Activated CD4-positive, alpha-beta memory T cell treated with anti-CD3 and anti-CD28 coated beads for 36 hours (primary cell): ENCODE data around the gene ZDHHC11B. TPM values are rescaled to one million over a fixed set of nuclear protein-coding genes. Genes with fewer than 3 reads are reported as not detected.
"Not testable (repeated sequence)": the region's sequence is repeated elsewhere in the genome, so short reads cannot be mapped to it uniquely, and the experiment has no call there.

Experiments
- CTCF ChIA-PET: fragments of 350-600 bp; sonication (Branson Sonifier 250); formaldehyde crosslinking; loops from one replicate; lab custom pipeline; 2021; ENCODE audit warnings: antibody characterized with exemption, inconsistent platforms; lab: Charles Lee
- POLR2A ChIA-PET: fragments of 350-600 bp; sonication (Branson Sonifier 250); formaldehyde crosslinking; loops from one replicate; lab custom pipeline; 2021; ENCODE audit warnings: antibody characterized with exemption; lab: Charles Lee
- DNase-seq: peaks from one replicate; pipeline ENCODE4 v3.0.0-alpha.2; 2020
- H3K27ac Mint-ChIP-seq: one replicate; pipeline ENCODE4 v1.8.0; 2021; ENCODE audit warnings: mixed read lengths
- H3K27me3 Mint-ChIP-seq: one replicate; pipeline ENCODE4 v1.8.0; 2021; ENCODE audit warnings: mixed read lengths
- H3K36me3 Mint-ChIP-seq: one replicate; pipeline ENCODE4 v1.8.0; 2021; ENCODE audit warnings: mixed read lengths
- H3K4me1 Mint-ChIP-seq: one replicate; pipeline ENCODE4 v1.8.0; 2021; ENCODE audit warnings: low read depth, mixed read lengths
- H3K4me3 Mint-ChIP-seq: one replicate; pipeline ENCODE4 v1.8.0; 2021; ENCODE audit warnings: mild to moderate bottlenecking, mixed read lengths
- H3K9me3 Mint-ChIP-seq: one replicate; pipeline ENCODE4 v1.8.0; 2021; ENCODE audit warnings: mixed read lengths
- intact Hi-C: fragments of 100-400 bp; cut with micrococcal nuclease; formaldehyde crosslinking; loops from one replicate; pipeline ENCODE4 v1.15.1; 2023
- total RNA-seq, 2 experiments: library from RNA; stranded (reverse); gene quantifications; one replicate each; pipeline ENCODE4 v1.2.3, GENCODE V29; 2021

The ZDHHC11B gene
- total RNA-seq: under 1 TPM; 0.34 to 0.67 TPM

- H3K4me3 Mint-ChIP-seq: peak within 1 kb of the TSS; percentile 69
- DNase-seq: peak; percentile 87
- H3K36me3 Mint-ChIP-seq, H3K9me3 Mint-ChIP-seq, intact Hi-C loops, CTCF ChIA-PET, H3K4me1 Mint-ChIP-seq, H3K27me3 Mint-ChIP-seq, H3K27ac Mint-ChIP-seq, POLR2A ChIA-PET: not testable (repeated sequence)
Observed at GRCh38 chr5:784428-785177, at the start of gene ZDHHC11B. Gene ZDHHC11B (minus strand): TSS chr5:784729. CDS start chr5:766919, 17,810 bp downstream.

GRCh38 chr5:834013-834412 is 49.5 kb upstream of the ZDHHC11B start:
- POLR2A ChIA-PET, H3K4me1 Mint-ChIP-seq, H3K36me3 Mint-ChIP-seq, intact Hi-C loops, H3K27me3 Mint-ChIP-seq, H3K9me3 Mint-ChIP-seq, H3K27ac Mint-ChIP-seq, H3K4me3 Mint-ChIP-seq, CTCF ChIA-PET: not testable (repeated sequence)
- peak; percentile 2 for DNase-seq

GRCh38 chr5:828194-828593 is 43.7 kb upstream of the ZDHHC11B start:
- H3K4me3 Mint-ChIP-seq, H3K27me3 Mint-ChIP-seq, CTCF ChIA-PET, DNase-seq, H3K36me3 Mint-ChIP-seq, H3K27ac Mint-ChIP-seq, H3K9me3 Mint-ChIP-seq, H3K4me1 Mint-ChIP-seq, POLR2A ChIA-PET, intact Hi-C loops: not testable (repeated sequence)

- peaks cover 10% of the 10 kb centered on the region for H3K36me3 Mint-ChIP-seq
- H3K4me3 Mint-ChIP-seq, DNase-seq, intact Hi-C loops, H3K27ac Mint-ChIP-seq, POLR2A ChIA-PET, CTCF ChIA-PET, H3K9me3 Mint-ChIP-seq, H3K4me1 Mint-ChIP-seq, H3K27me3 Mint-ChIP-seq: not testable (repeated sequence)
Observed at GRCh38 chr5:825544-825943, 41.0 kb upstream of the ZDHHC11B start.

GRCh38 chr5:821504-821903 is 37.0 kb upstream of the ZDHHC11B start:
- Mint-ChIP-seq H3K27me3 (no peaks in the 10 kb centered on the region), H3K4me1 (no peaks in the 10 kb centered on the region), H3K27ac (no peak overlapping the region), H3K9me3 (no peaks in the 10 kb centered on the region), H3K4me3 (no peak overlapping the region), H3K36me3 (peaks cover 8% of the 10 kb centered on the region)
- ChIA-PET POLR2A (no interaction called here), CTCF (no interaction called here)
- intact Hi-C loops: no loop called here
- no peak for DNase-seq

GRCh38 chr5:820245-820644 is 35.7 kb upstream of the ZDHHC11B start:
- POLR2A ChIA-PET: no interaction called here

GRCh38 chr5:819078-819477 is 34.5 kb upstream of the ZDHHC11B start:
- peaks cover 7% of the 10 kb centered on the region for H3K36me3 Mint-ChIP-seq
- H3K27ac Mint-ChIP-seq: no peak overlapping the region
- no peaks in the 10 kb centered on the region for H3K27me3 Mint-ChIP-seq
- no peaks in the 10 kb centered on the region for H3K4me1 Mint-ChIP-seq
- H3K4me3 Mint-ChIP-seq: no peak overlapping the region
- intact Hi-C loops: no loop called here
- POLR2A ChIA-PET: no interaction called here
- CTCF ChIA-PET: no interaction called here
- no peak for DNase-seq
- no peaks in the 10 kb centered on the region for H3K9me3 Mint-ChIP-seq

More at GRCh38 chr5:820245-820644, 35.7 kb upstream of the ZDHHC11B start:
- H3K36me3 Mint-ChIP-seq: peaks cover 7% of the 10 kb centered on the region
- H3K27ac Mint-ChIP-seq: no peak overlapping the region
- H3K4me3 Mint-ChIP-seq: no peak overlapping the region
- no peaks in the 10 kb centered on the region for H3K4me1 Mint-ChIP-seq
- no peak for DNase-seq
- CTCF ChIA-PET: no interaction called here
- intact Hi-C loops: no loop called here
- no peaks in the 10 kb centered on the region for H3K9me3 Mint-ChIP-seq
- no peaks in the 10 kb centered on the region for H3K27me3 Mint-ChIP-seq

- no peaks in the 10 kb centered on the region for H3K4me1 Mint-ChIP-seq
- no peaks in the 10 kb centered on the region for H3K36me3 Mint-ChIP-seq
- no peak overlapping the region for H3K4me3 Mint-ChIP-seq
- DNase-seq: no peak
- no peaks in the 10 kb centered on the region for H3K27me3 Mint-ChIP-seq
- intact Hi-C loops: no loop called here
- POLR2A ChIA-PET: no interaction called here
- CTCF ChIA-PET: no interaction called here
- no peaks in the 10 kb centered on the region for H3K9me3 Mint-ChIP-seq
- H3K27ac Mint-ChIP-seq: no peak overlapping the region
Observed at GRCh38 chr5:816176-816575, 31.6 kb upstream of the ZDHHC11B start.

GRCh38 chr5:815449-815848 is 30.9 kb upstream of the ZDHHC11B start:
- no peak overlapping the region for H3K27ac Mint-ChIP-seq
- no peaks in the 10 kb centered on the region for H3K27me3 Mint-ChIP-seq
- no peaks in the 10 kb centered on the region for H3K9me3 Mint-ChIP-seq
- POLR2A ChIA-PET: no interaction called here
- DNase-seq: no peak
- no peaks in the 10 kb centered on the region for H3K4me1 Mint-ChIP-seq
- intact Hi-C loops: no loop called here
- CTCF ChIA-PET: no interaction called here
- H3K36me3 Mint-ChIP-seq: no peaks in the 10 kb centered on the region
- H3K4me3 Mint-ChIP-seq: no peak overlapping the region

- H3K27ac Mint-ChIP-seq, H3K4me3 Mint-ChIP-seq, H3K36me3 Mint-ChIP-seq, CTCF ChIA-PET, DNase-seq, intact Hi-C loops, H3K4me1 Mint-ChIP-seq, H3K9me3 Mint-ChIP-seq, POLR2A ChIA-PET, H3K27me3 Mint-ChIP-seq: not testable (repeated sequence)
Observed at GRCh38 chr5:813575-813974, 29.0 kb upstream of the ZDHHC11B start.

- POLR2A ChIA-PET, H3K27me3 Mint-ChIP-seq, intact Hi-C loops, H3K27ac Mint-ChIP-seq, DNase-seq, H3K4me3 Mint-ChIP-seq, H3K36me3 Mint-ChIP-seq, CTCF ChIA-PET, H3K4me1 Mint-ChIP-seq, H3K9me3 Mint-ChIP-seq: not testable (repeated sequence)
Observed at GRCh38 chr5:811384-811783, 26.9 kb upstream of the ZDHHC11B start.

GRCh38 chr5:807719-808514 is 23.4 kb upstream of the ZDHHC11B start:
- CTCF ChIA-PET, H3K27me3 Mint-ChIP-seq, H3K27ac Mint-ChIP-seq, H3K4me3 Mint-ChIP-seq, POLR2A ChIA-PET, intact Hi-C loops, H3K4me1 Mint-ChIP-seq, H3K36me3 Mint-ChIP-seq, DNase-seq: not testable (repeated sequence)
- H3K9me3 Mint-ChIP-seq: peaks cover 17% of the 10 kb centered on the region

- H3K27ac Mint-ChIP-seq: no peak overlapping the region
- intact Hi-C loops: no loop called here
Observed at GRCh38 chr5:801472-801871, 16.9 kb upstream of the ZDHHC11B start.

More at GRCh38 chr5:801472-801871, 16.9 kb upstream of the ZDHHC11B start:
- Mint-ChIP-seq H3K9me3 (peaks cover 22% of the 10 kb centered on the region), H3K36me3 (peaks cover 10% of the 10 kb centered on the region), H3K4me3 (no peak overlapping the region), H3K27me3 (peaks cover 4% of the 10 kb centered on the region), H3K4me1 (no peaks in the 10 kb centered on the region)
- POLR2A ChIA-PET: no interaction called here
- CTCF ChIA-PET: no interaction called here
- DNase-seq: no peak
